Peyer's patch (tissue), 4 donors: Measurements from ENCODE around the gene FIGNL2.

ENCODE experiments used
- CTCF ChIP-seq, 6 experiments: fragments of 450-650 bp in 4 of 6; fragments of 200-600 bp in 2 of 6; sonication (generic) in 1 of 6; IDR thresholded peaks; one replicate each; pipeline ENCODE4 v1.5.1; 2017 to 2019; ENCODE audit warnings: antibody characterized with exemption in 6 of 6, mild to moderate bottlenecking in 3 of 6, moderate library complexity in 1 of 6
- POLR2A ChIP-seq, 2 donors: fragments of 450-650 bp; IDR thresholded peaks; one replicate each; pipeline ENCODE4 v1.5.1; 2017; ENCODE audit warnings: antibody characterized with exemption in 2 of 2, mild to moderate bottlenecking in 2 of 2, moderate library complexity in 2 of 2

- TF ChIP-seq CTCF (IDR thresholded peaks at IDR 0.05) = no peak
- TF ChIP-seq POLR2A (IDR thresholded peaks at IDR 0.05) = no peak
Measured at GRCh38 chr12:51788876-51789275, 59.6 kb downstream of the FIGNL2 start.
